A673 (cell line): ENCODE measurements around the gene TAPBPL. TPM values are rescaled to one million over a fixed set of nuclear protein-coding genes. Genes with fewer than 3 reads are reported as not detected.

Experiments used
- BruUV-seq: library from RNA; stranded (reverse); fragments of 400-500 nt; replicated peaks from 2 replicates; lab custom pipeline; 2021; lab: Mats Ljungman, UMichigan
- CTCF ChIA-PET: fragments of 300-600 bp; sonication (Branson Sonifier 250); formaldehyde crosslinking; loops from one replicate; lab custom pipeline; 2022; ENCODE audit warnings: antibody characterized with exemption; lab: Charles Lee
- POLR2A ChIA-PET: fragments of 300-600 bp; sonication (Branson Sonifier 250); formaldehyde crosslinking; loops from one replicate; lab custom pipeline; 2022; ENCODE audit warnings: antibody characterized with exemption; ENCODE audit not compliant: low non-redundant PET; lab: Charles Lee
- DNase-seq: peaks from one replicate; pipeline ENCODE4 v3.0.0-alpha.2; 2015; ENCODE audit warnings: low spot score
- H3K27ac ChIP-seq: fragments of 200-600 bp; sonication (generic); 2 replicates; pipeline ENCODE4 v1.5.1; 2016; ENCODE audit warnings: mixed run types, low read depth, mild to moderate bottlenecking, mixed read lengths, antibody characterized with exemption, low read length; ENCODE audit not compliant: poor library complexity, severe bottlenecking
- H3K27me3 ChIP-seq: fragments of 200-600 bp; sonication (generic); replicated peaks from 2 replicates; pipeline ENCODE4 v1.6.1; 2017; ENCODE audit warnings: mixed run types, low read depth, mild to moderate bottlenecking, mixed read lengths, antibody characterized with exemption, low read length; ENCODE audit not compliant: insufficient read depth, poor library complexity
- H3K36me3 ChIP-seq: fragments of 200-600 bp; sonication (generic); 2 replicates; pipeline ENCODE4 v1.6.1; 2016; ENCODE audit warnings: mixed run types, mild to moderate bottlenecking, mixed read lengths, antibody characterized with exemption, low read length; ENCODE audit not compliant: insufficient read depth, poor library complexity, severe bottlenecking
- H3K4me1 ChIP-seq: fragments of 200-600 bp; sonication (generic); 2 replicates; pipeline ENCODE4 v1.6.1; 2017; ENCODE audit warnings: mixed run types, mild to moderate bottlenecking, mixed read lengths, antibody characterized with exemption, low read length; ENCODE audit not compliant: insufficient read depth, poor library complexity, severe bottlenecking
- H3K4me3 ChIP-seq: fragments of 200-600 bp; sonication (generic); 2 replicates; pipeline ENCODE4 v1.5.1; 2016; ENCODE audit warnings: low read depth, mixed run types, mild to moderate bottlenecking, mixed read lengths, low read length; ENCODE audit not compliant: poor library complexity, severe bottlenecking
- H3K9me3 ChIP-seq: fragments of 200-600 bp; sonication (generic); 2 replicates; pipeline ENCODE4 v1.6.1; 2016; ENCODE audit warnings: mixed run types, low read depth, mild to moderate bottlenecking, mixed read lengths, antibody characterized with exemption, low read length; ENCODE audit not compliant: poor library complexity, severe bottlenecking
- CTCF ChIP-seq: fragments of 300-800, 200-600 bp; sonication (generic); conservative IDR thresholded peaks from 2 replicates; pipeline ENCODE4 v1.5.1; 2017; ENCODE audit warnings: low read depth, mild to moderate bottlenecking, antibody characterized with exemption, low read length, moderate library complexity, mixed read lengths
- EZH2 ChIP-seq: fragments of 200-600 bp; sonication (generic); IDR thresholded peaks from 2 replicates; pipeline ENCODE4 v1.6.1; 2017; ENCODE audit warnings: borderline replicate concordance, low read depth, mild to moderate bottlenecking, mixed read lengths, antibody characterized with exemption, low read length; ENCODE audit not compliant: poor library complexity, severe bottlenecking
- intact Hi-C: fragments of 100-400 bp; cut with micrococcal nuclease; formaldehyde crosslinking; loops from one replicate; pipeline ENCODE4 v1.10.0; 2022; ENCODE audit not compliant: unreplicated experiment
- total RNA-seq: library from RNA; stranded (reverse); gene quantifications from 2 replicates; pipeline ENCODE4 v1.2.3, GENCODE V29; 2021

Gene TAPBPL
- total RNA-seq, 1 experiment from 2014 or later = 6.9 TPM

GRCh38 chr12:6434205-6435140, 17.4 kb upstream of the TAPBPL start:
- Histone ChIP-seq H3K9me3 (no peaks in the 10 kb centered on the region), H3K4me3 (no peak overlapping the region), H3K36me3 (no peaks in the 10 kb centered on the region), H3K27me3 (no peaks in the 10 kb centered on the region), H3K4me1 (peaks cover 19% of the 10 kb centered on the region), H3K27ac (no peak overlapping the region)
- no peak for DNase-seq
- ChIA-PET CTCF (interaction anchor here (0.5 to 1.2 kb wide), 4 partner anchors 31 to 1504 kb away, joined by 3 to 7 read pairs (median 4); partner anchors contain the start of gene GAPDH), POLR2A (no interaction called here)
- no TSS peak for BruUV-seq
- TF ChIP-seq EZH2 (no peak), CTCF (no peak)
- intact Hi-C loops = no loop called here

GRCh38 chr12:6435961-6436715, 15.7 kb upstream of the TAPBPL start:
- Histone ChIP-seq H3K4me3 (no peak overlapping the region), H3K9me3 (no peaks in the 10 kb centered on the region), H3K36me3 (no peaks in the 10 kb centered on the region), H3K27me3 (no peaks in the 10 kb centered on the region), H3K4me1 (peaks cover 3% of the 10 kb centered on the region), H3K27ac (no peak overlapping the region)
- TF ChIP-seq EZH2 = no peak
- no peak for TF ChIP-seq CTCF
- intact Hi-C loops = no loop called here
- ChIA-PET POLR2A (interaction anchor here (0.5 kb wide), 1 partner anchor 98 kb away, joined by 7 read pairs; the partner anchor contains the start of gene GAPDH), CTCF (interaction anchor here (0.5 to 0.6 kb wide), 2 partner anchors 98 to 172 kb away, joined by 3 read pairs; partner anchors contain the start of gene GAPDH)
- DNase-seq = no peak
- no TSS peak for BruUV-seq

GRCh38 chr12:6437586-6437985, 14.3 kb upstream of the TAPBPL start:
- ChIA-PET CTCF (no interaction called here), POLR2A (no interaction called here)
- TF ChIP-seq CTCF (no peak), EZH2 (no peak)
- DNase-seq = no peak
- Histone ChIP-seq H3K9me3 (no peaks in the 10 kb centered on the region), H3K27ac (no peak overlapping the region), H3K4me1 (no peaks in the 10 kb centered on the region), H3K27me3 (no peaks in the 10 kb centered on the region), H3K4me3 (no peak overlapping the region), H3K36me3 (no peaks in the 10 kb centered on the region)
- intact Hi-C loops = no loop called here
- no TSS peak for BruUV-seq
